Kidney epithelial cell (primary cell): ENCODE data around the gene KLHL29. TPM values are rescaled to one million over a fixed set of nuclear protein-coding genes. Genes with fewer than 3 reads are reported as not detected.
A peak's percentile ranks its signal among the peaks of the same experiment; 100 is the strongest.

Experiments used
- DNase-seq: peaks from one replicate; pipeline ENCODE4 v3.0.0-alpha.2; 2010; ENCODE audit warnings: low read depth
- H3K27me3 ChIP-seq: 2 replicates; pipeline ENCODE4 v1.6.0; 2011; ENCODE audit warnings: low read length; ENCODE audit not compliant: control insufficient read depth, insufficient read depth
- H3K36me3 ChIP-seq: 2 replicates; pipeline ENCODE4 v1.5.1; 2011; ENCODE audit warnings: low read length; ENCODE audit not compliant: control insufficient read depth, insufficient read depth
- H3K4me3 ChIP-seq: 2 replicates; pipeline ENCODE4 v1.5.1; 2011; ENCODE audit warnings: low read depth, mild to moderate bottlenecking, control low read depth, low read length
- total RNA-seq: library from RNA; depleted of rRNA; stranded (reverse); fragments of >200 nt; gene quantifications from 2 replicates; pipeline ENCODE4 v1.2.3, GENCODE V29; 2015
- TF ChIP-seq, protein P1 (sequence below): IDR thresholded peaks from 2 replicates; pipeline ENCODE4 v1.5.1; 2011; ENCODE audit warnings: mild to moderate bottlenecking, moderate library complexity, low read length, control low read depth, inconsistent platforms; ENCODE audit not compliant: insufficient read depth, poor library complexity, severe bottlenecking

The KLHL29 gene
- total RNA-seq, 1 donor from 2014 or later, result 12.4 TPM

- Histone ChIP-seq H3K4me3 (no peak overlapping the region), H3K36me3 (no peaks in the 10 kb centered on the region), H3K27me3 (no peaks in the 10 kb centered on the region)
- TF ChIP-seq, protein P1, sequence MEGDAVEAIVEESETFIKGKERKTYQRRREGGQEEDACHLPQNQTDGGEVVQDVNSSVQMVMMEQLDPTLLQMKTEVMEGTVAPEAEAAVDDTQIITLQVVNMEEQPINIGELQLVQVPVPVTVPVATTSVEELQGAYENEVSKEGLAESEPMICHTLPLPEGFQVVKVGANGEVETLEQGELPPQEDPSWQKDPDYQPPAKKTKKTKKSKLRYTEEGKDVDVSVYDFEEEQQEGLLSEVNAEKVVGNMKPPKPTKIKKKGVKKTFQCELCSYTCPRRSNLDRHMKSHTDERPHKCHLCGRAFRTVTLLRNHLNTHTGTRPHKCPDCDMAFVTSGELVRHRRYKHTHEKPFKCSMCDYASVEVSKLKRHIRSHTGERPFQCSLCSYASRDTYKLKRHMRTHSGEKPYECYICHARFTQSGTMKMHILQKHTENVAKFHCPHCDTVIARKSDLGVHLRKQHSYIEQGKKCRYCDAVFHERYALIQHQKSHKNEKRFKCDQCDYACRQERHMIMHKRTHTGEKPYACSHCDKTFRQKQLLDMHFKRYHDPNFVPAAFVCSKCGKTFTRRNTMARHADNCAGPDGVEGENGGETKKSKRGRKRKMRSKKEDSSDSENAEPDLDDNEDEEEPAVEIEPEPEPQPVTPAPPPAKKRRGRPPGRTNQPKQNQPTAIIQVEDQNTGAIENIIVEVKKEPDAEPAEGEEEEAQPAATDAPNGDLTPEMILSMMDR, result no peak
- DNase-seq, result no peak
These were observed 17.3 kb downstream of the KLHL29 start for GRCh38 chr2:23402205-23402740.

GRCh38 chr2:23404426-23404825, 19.4 kb downstream of the KLHL29 start:
- no peaks in the 10 kb centered on the region for H3K27me3 ChIP-seq
- no peaks in the 10 kb centered on the region for H3K36me3 ChIP-seq
- peak; percentile 63 for DNase-seq
- H3K4me3 ChIP-seq, result no peak overlapping the region
- TF ChIP-seq, protein P1, result peak; percentile 17

DNA sequence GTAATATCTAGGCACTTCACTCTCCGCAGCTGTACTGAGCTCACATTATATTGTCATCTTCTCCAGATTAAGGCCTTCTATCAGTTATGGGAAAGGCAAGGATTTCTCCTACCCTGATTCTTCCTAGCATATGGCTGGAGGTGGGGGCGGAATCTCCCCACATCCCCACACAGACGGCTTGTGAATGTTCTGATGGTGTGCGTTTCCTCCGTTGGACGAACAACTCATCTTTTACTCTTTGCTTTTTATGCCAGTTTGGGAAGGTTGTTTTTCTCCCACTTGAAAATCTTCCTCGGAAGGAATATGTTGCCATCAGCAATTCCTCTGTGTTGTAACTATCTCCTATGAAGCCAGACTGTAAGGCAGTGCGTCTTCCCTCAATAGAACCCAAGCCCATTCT, 24.3 kb downstream of the KLHL29 start:
- TF ChIP-seq, protein P1, result no peak
- Histone ChIP-seq H3K4me3 (no peak overlapping the region), H3K36me3 (no peaks in the 10 kb centered on the region), H3K27me3 (no peaks in the 10 kb centered on the region)
- no peak for DNase-seq

DNA sequence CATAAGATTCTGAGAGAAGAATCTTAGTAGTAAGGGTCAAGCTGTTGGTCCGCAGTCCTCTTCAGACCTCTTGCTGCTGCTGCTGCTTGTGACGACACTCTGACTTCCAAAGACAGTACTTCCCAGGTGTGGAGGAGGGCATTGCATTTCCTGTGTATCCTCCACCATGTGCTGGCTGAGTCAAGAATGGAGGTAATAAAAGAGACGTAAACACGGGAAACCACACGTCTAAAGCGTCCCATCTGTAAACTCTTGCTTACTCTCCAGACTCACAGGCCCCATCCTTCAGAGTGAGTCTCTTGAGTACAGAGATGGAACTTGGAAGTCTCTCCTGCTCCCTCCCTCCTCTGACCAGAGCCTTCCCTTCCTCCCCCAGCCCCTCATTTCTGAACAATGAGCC, 25.6 kb downstream of the KLHL29 start:
- no peaks in the 10 kb centered on the region for H3K36me3 ChIP-seq
- no peak overlapping the region for H3K4me3 ChIP-seq
- TF ChIP-seq, protein P1, result no peak
- no peak for DNase-seq
- no peaks in the 10 kb centered on the region for H3K27me3 ChIP-seq

DNA sequence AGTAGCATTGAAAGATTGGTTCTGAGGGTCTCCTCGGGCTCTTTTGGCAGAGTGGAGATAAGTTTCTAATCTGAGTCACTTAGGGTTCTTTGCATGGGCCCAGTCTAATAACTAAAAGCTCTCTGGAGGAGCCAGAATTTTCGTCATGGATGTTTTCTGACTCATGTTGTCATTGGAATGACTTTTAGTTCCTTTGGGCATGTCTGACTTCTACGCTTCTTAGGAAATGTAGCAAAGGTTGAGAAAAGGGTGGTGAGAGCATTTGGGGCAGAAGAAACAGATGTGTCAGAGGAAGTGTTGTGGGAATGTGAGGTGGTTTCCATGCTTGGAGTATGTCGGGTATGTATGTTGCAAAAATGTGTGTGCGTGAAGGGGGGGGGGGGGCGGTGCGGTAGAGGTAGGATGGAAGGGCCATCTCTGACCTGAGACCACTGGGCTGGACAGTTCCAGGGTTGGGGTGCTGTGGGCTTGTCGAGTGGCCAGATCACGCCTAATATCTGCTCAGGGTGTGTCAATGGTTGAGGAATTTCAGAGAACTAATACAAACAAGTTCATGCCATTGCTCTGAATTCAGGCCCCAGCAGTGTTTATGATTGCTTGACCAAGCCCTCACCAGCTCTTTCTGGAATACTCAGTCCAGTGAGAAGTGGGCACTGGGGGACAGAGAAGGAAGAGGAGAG, 26.9 kb downstream of the KLHL29 start:
- no peak for DNase-seq
- Histone ChIP-seq H3K4me3 (no peak overlapping the region), H3K36me3 (no peaks in the 10 kb centered on the region), H3K27me3 (no peaks in the 10 kb centered on the region)
- TF ChIP-seq, protein P1, result no peak
